ENCODE measurements around the gene ZNHIT6.
"Not testable (repeated sequence)": the region's sequence is repeated elsewhere in the genome, so short reads cannot be mapped to it uniquely, and the experiment has no call there.

ZNHIT6 gene, protein sequence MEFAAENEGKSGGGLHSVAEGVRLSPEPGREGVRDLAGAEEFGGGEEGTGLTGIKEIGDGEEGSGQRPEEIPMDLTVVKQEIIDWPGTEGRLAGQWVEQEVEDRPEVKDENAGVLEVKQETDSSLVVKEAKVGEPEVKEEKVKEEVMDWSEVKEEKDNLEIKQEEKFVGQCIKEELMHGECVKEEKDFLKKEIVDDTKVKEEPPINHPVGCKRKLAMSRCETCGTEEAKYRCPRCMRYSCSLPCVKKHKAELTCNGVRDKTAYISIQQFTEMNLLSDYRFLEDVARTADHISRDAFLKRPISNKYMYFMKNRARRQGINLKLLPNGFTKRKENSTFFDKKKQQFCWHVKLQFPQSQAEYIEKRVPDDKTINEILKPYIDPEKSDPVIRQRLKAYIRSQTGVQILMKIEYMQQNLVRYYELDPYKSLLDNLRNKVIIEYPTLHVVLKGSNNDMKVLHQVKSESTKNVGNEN

DNA sequence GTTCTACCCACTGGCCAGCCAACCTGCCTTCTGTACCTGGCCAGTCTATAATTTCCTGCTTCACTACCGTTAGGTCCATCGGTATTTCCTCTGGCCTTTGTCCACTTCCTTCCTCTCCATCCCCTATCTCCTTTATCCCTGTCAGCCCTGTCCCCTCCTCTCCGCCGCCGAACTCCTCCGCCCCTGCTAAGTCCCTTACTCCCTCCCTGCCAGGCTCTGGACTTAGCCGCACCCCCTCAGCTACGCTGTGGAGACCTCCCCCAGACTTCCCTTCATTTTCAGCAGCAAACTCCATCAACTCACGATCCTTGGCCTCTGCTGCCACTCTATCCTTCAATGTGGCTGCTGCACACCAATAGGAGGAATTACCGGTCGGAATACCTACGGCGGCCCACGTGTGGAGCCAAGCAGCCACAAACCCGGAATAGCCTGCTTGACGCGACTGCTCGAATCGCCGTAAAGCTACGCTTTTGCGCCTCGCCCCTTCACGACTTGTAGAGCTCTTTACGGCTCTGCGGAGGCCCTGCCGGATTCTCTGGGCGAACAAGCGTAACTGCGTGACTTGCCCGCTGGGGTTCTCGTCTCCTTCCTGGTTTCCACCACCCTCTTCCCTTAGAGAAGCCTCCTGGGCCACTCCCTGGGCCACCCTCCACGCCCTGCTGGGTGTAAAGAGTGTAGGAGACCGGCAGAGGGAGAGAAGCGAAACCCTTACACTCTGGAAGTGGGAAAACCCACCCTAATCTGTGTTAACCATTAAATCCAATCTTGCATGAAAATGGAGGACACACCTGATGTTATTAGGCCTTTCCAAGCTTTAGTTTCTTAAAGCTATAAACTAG lies at the start of gene ZNHIT6:
TSS of gene ZNHIT6 (minus strand) at position 444 of the 839 bp plus-strand sequence. CDS start at position 295, 149 bp downstream.
- DNase-seq (peak; percentile 80), ATAC-seq (peak; percentile 96)
- no peak within 1 kb of the TSS for H3K4me3 Mint-ChIP-seq
- H3K36me3 Mint-ChIP-seq (ENCODE audit: low read depth): peaks cover 27% of the 10 kb centered on the region
- no peak within 1 kb of the TSS for H3K27ac Mint-ChIP-seq
- H3K9me3 Mint-ChIP-seq: no peaks in the 10 kb centered on the region
- peaks cover 27% of the 10 kb centered on the region for H3K4me1 Mint-ChIP-seq
- no peaks in the 10 kb centered on the region for H3K27me3 Mint-ChIP-seq

DNA sequence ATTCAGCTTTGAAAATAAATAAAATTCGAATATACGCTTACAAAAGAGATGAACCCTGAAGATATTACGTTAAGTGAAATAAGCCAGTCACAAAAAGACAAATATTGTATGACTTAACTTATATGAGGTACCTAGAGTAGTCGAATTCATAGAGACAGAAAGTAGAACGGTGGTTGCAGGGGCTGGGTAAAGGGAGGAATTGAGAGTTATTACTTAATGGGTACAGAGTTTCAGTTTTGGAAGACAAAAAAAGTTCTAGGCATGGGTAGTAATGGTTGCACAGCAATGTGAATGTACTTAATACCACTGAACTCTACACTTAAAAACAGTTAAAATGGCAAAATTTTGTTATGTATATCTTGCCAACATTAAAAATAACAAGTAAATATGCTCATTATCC lies 48.6 kb upstream of the ZNHIT6 start:
- Mint-ChIP-seq H3K4me1 (no peaks in the 10 kb centered on the region), H3K9me3 (peaks cover 11% of the 10 kb centered on the region), H3K27ac (no peak overlapping the region), H3K4me3 (no peak overlapping the region), H3K27me3 (no peaks in the 10 kb centered on the region), H3K36me3 (ENCODE audit: low read depth) (no peaks in the 10 kb centered on the region)
- no peak for DNase-seq
- no peak for ATAC-seq

DNA sequence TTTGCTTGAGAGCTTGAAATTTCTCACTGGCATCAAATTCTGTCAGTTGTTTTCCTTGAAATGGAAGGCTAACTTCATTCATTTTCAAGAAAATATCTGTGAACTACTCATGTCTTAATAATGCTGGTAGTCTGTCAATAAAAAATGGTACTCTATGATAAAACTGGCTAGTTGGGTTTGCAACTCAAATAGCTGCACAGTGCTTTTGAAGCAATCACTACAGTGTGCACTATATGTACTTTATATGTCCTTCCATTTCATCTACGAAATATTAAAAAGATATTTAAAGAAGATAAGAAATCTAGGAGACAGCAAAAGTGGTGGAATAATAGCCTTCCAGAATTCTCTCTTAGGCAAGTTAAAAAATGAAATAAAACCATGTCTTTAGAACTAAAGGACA lies 39.9 kb upstream of the ZNHIT6 start:
- Mint-ChIP-seq H3K4me3 (no peak overlapping the region), H3K4me1 (no peaks in the 10 kb centered on the region), H3K27ac (no peak overlapping the region), H3K27me3 (peaks cover 2% of the 10 kb centered on the region), H3K36me3 (ENCODE audit: low read depth) (no peaks in the 10 kb centered on the region), H3K9me3 (no peaks in the 10 kb centered on the region)
- DNase-seq: no peak
- no peak for ATAC-seq

DNA sequence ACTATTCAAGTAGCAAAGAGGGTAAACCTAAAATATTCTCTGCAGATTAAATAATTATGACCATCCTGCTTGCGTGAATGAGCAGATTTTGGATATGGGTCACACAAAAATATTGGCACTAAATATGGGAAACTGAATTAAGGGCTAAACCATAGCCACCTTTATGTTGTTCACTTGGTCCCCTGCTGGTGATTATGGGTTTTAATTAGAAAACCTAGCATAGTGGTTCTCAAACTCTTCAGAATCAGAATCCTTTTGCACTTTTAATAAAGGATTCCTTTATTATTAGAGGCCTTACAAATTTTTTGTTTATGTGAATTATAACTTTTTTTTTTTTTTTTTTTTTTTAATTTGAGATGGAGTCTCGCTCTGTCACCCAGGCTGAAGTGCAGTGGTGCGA lies 38.5 kb upstream of the ZNHIT6 start:
- DNase-seq (no peak), ATAC-seq (no peak)
- H3K4me1 Mint-ChIP-seq: no peaks in the 10 kb centered on the region
- peaks cover 4% of the 10 kb centered on the region for H3K27me3 Mint-ChIP-seq
- H3K36me3 Mint-ChIP-seq (ENCODE audit: low read depth): no peaks in the 10 kb centered on the region
- H3K27ac Mint-ChIP-seq: no peak overlapping the region
- no peaks in the 10 kb centered on the region for H3K9me3 Mint-ChIP-seq
- H3K4me3 Mint-ChIP-seq: no peak overlapping the region

DNA sequence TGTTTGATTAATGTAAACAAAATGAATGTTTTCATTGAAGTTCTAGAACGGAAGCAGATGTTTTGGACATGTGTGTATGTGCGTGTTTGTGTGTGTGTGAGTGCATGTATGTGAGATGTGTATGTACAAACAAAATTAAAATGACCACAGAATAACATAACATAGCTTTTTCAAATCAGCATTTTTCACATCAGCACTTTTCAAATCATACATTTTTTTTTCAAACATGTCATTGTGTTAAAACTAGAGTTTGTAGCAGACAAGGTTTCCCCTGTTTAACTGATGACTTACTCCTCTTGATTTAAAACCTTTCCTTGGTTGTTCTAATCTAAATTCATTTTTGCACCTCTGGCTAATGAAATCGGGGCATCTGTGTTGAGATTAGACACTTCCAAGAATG lies 35.6 kb upstream of the ZNHIT6 start:
- peaks cover 7% of the 10 kb centered on the region for H3K27me3 Mint-ChIP-seq
- H3K4me1 Mint-ChIP-seq: no peaks in the 10 kb centered on the region
- no peak overlapping the region for H3K4me3 Mint-ChIP-seq
- no peaks in the 10 kb centered on the region for H3K36me3 Mint-ChIP-seq (ENCODE audit: low read depth)
- ATAC-seq (no peak), DNase-seq (no peak)
- no peak overlapping the region for H3K27ac Mint-ChIP-seq
- no peaks in the 10 kb centered on the region for H3K9me3 Mint-ChIP-seq

DNA sequence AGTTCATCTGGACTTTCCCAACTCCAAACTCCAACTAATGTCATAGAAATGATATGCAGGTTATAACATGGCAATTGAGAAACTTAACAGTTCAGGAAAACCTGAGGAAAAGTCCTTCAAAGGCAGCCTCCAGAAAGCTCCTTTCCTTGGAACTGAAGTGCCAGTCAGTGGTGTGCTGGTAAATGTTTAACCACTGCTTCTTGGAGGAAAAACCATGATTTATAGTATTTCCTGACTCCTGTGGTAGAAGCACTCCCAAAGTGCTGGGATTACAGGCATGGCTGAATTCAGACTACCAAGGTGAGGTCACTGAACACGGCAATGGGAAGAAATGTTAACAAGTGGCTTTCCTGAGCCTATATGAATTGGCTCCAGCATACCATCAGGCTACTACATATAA lies 26.7 kb upstream of the ZNHIT6 start:
- Mint-ChIP-seq H3K27me3 (peaks cover 2% of the 10 kb centered on the region), H3K9me3 (no peaks in the 10 kb centered on the region), H3K4me3 (no peak overlapping the region), H3K4me1 (no peaks in the 10 kb centered on the region), H3K27ac (no peak overlapping the region), H3K36me3 (ENCODE audit: low read depth) (no peaks in the 10 kb centered on the region)
- no peak for ATAC-seq
- DNase-seq: no peak

DNA sequence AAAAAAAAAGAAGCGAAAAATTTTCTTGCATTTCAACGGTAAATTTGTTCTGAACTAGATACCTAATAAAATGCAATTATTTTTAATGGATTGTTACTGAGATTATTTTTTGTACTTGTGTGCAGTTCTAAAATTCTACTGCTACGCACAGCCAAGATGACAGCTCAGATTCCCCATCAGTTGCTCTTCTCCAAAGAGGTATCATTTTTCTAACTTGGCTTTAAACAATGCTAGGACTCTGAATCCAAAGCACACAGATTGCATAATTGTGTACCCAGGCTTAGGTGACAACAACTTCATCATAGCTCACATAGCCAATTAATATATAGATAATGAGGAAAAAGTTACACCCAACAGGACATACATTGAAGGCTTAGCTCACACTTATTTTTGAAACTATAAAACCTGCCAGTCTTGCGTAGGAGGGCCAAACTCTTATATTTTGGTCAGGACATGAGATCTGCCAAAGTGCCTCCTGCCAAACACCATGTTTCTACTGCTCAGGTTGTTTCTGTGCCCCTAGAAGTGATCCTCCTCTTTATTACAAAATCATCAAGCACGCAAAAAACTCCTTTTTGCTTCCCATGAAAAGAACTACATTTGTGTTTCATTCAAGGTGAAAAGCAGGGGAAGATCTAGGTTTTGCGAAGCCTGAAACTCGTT lies 10.6 kb upstream of the ZNHIT6 start:
- ATAC-seq: no peak
- no peak overlapping the region for H3K27ac Mint-ChIP-seq

DNA sequence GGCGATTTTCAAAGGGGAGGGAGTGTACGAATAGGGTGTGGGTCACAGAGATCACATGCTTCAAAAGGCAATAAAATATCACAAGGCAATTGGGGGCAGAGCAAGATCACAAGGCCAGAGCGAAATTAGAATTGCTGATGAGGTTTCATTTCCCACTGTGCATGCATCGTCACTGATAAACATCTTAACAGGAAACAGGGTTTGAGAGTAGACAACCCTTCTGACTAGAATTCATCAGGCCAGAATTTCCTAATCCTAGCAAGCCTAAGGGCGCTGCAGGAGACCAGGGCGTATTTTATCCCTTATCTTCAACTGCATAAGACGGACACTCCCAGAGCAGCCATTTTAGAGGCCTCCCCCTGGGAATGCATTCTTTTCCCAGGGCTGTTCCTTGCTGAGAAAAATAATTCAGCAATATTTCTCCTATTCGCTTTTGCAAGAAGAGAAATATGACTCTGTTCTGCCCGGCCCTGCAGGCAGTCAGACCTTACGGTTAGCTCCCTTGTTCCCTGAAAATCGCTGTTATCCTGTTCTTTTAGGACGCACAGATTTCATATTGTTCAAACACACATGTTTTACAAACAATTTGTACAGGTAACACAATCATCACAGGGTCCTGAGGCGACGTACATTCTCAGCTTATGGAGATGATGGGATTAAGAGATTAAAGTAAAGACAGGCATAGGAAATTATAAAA lies 6.3 kb upstream of the ZNHIT6 start:
- ATAC-seq; DNase-seq; H3K4me3 Mint-ChIP-seq; H3K4me1 Mint-ChIP-seq; H3K36me3 Mint-ChIP-seq (ENCODE audit: low read depth); H3K27ac Mint-ChIP-seq: not testable (repeated sequence)
- Mint-ChIP-seq H3K27me3 (peaks cover 12% of the 10 kb centered on the region), H3K9me3 (peaks cover 19% of the 10 kb centered on the region)

More for the DNA sequence above, 10.6 kb upstream of the ZNHIT6 start:
- H3K9me3 Mint-ChIP-seq: peaks cover 35% of the 10 kb centered on the region
- no peak for DNase-seq
- H3K36me3 Mint-ChIP-seq (ENCODE audit: low read depth): peaks cover 5% of the 10 kb centered on the region
- H3K4me1 Mint-ChIP-seq: no peaks in the 10 kb centered on the region
- no peak overlapping the region for H3K4me3 Mint-ChIP-seq
- H3K27me3 Mint-ChIP-seq: peaks cover 17% of the 10 kb centered on the region

DNA sequence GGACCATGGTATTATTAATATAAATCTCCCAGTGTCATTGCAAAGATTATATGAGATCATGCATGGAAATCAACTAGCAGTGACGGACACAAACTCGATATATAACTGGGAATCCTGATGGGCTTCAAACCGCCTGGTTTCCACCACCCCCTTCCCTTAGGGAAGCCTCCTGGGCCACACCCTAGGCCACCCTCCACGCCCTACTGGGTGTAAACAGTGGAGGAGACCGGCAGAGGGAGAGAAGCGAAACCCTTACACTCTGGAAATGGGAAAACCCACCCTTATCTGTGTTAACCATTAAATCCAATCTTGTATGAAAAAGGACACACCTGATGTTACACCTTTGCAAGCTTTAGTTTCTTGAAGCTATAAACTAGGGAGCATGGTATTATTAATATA lies 595 bp upstream of the ZNHIT6 start:
- no peak overlapping the region for H3K4me3 Mint-ChIP-seq
- DNase-seq: no peak
- ATAC-seq: no peak
- peaks cover 21% of the 10 kb centered on the region for H3K36me3 Mint-ChIP-seq (ENCODE audit: low read depth)
- no peak overlapping the region for H3K27ac Mint-ChIP-seq
- no peaks in the 10 kb centered on the region for H3K27me3 Mint-ChIP-seq
- peaks cover 21% of the 10 kb centered on the region for H3K4me1 Mint-ChIP-seq
- no peaks in the 10 kb centered on the region for H3K9me3 Mint-ChIP-seq

DNA sequence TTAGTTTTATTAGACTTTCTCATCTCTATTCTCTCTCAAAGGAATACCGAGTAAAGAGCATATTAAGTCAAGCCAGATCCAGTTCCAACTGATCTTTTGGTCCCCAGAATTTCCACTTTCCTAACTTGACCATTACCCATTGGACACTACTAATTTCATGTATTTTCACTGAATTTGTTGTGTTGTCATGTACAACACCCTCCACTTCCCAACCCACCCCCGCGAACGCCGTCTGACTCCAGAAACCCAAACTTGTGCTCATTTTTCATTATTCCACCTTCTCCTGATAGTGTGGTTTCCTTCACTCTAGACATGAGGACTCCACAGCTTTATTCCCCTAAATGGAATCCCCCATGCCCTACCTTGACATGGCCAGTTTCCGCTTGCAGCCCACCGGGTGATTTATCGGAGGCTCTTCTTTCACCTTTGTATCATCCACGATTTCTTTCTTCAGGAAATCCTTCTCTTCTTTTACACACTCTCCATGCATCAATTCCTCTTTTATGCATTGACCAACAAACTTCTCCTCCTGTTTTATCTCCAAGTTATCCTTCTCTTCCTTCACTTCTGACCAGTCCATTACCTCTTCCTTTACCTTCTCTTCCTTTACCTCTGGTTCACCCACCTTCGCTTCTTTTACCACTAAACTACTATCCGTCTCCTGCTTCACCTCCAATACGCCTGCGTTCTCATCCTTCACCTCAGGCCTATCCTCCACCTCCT lies 805 bp downstream of the ZNHIT6 start:
- no peaks in the 10 kb centered on the region for H3K9me3 Mint-ChIP-seq
- ATAC-seq (no peak), DNase-seq (no peak)
- H3K27ac Mint-ChIP-seq: no peak overlapping the region
- H3K4me3 Mint-ChIP-seq: no peak overlapping the region
- H3K4me1 Mint-ChIP-seq: peaks cover 32% of the 10 kb centered on the region
- H3K27me3 Mint-ChIP-seq: no peaks in the 10 kb centered on the region
- peaks cover 31% of the 10 kb centered on the region for H3K36me3 Mint-ChIP-seq (ENCODE audit: low read depth)

DNA sequence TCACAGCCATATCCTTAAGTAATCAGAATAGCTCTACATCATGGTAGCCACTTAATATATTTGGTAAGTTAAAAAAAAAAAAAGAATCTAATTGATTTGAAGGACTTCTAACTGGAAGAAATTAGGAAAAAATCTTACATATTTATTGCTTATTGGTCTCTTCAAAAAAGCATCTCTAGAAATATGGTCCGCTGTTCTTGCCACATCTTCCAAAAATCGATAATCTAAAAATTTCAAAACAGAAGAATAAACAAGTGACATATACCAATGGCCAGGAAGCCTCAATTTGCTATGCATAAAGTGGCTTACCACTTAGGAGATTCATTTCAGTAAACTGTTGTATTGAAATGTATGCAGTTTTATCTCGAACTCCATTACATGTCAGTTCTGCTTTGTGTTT lies 2.3 kb downstream of the ZNHIT6 start:
- H3K4me3 Mint-ChIP-seq: no peak overlapping the region
- H3K9me3 Mint-ChIP-seq: no peaks in the 10 kb centered on the region
- H3K4me1 Mint-ChIP-seq: peaks cover 39% of the 10 kb centered on the region
- no peak overlapping the region for H3K27ac Mint-ChIP-seq
- H3K27me3 Mint-ChIP-seq: no peaks in the 10 kb centered on the region
- ATAC-seq (no peak), DNase-seq (no peak)
- peaks cover 44% of the 10 kb centered on the region for H3K36me3 Mint-ChIP-seq (ENCODE audit: low read depth)

DNA sequence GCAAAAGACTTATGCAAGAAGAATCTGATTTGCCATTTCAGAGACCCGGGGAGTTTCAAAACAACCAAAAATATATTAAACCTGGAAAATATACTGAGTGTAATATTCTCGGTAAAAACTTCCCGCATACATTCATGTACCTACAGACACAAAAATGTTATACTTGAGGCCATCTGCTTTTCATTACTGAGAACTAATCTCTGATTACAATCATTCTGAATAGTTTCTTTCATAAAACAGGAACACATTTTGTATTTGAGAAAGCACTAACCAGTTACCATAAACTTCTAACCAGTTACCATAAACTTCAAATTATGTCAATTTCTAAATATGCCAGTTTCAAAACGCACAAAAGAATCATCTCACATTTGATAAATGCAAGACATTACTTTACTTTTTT lies 7.8 kb downstream of the ZNHIT6 start:
- Mint-ChIP-seq H3K4me1 (peaks cover 35% of the 10 kb centered on the region), H3K36me3 (ENCODE audit: low read depth) (peaks cover 68% of the 10 kb centered on the region), H3K9me3 (no peaks in the 10 kb centered on the region), H3K4me3 (no peak overlapping the region), H3K27ac (no peak overlapping the region), H3K27me3 (no peaks in the 10 kb centered on the region)
- no peak for ATAC-seq
- DNase-seq: no peak

DNA sequence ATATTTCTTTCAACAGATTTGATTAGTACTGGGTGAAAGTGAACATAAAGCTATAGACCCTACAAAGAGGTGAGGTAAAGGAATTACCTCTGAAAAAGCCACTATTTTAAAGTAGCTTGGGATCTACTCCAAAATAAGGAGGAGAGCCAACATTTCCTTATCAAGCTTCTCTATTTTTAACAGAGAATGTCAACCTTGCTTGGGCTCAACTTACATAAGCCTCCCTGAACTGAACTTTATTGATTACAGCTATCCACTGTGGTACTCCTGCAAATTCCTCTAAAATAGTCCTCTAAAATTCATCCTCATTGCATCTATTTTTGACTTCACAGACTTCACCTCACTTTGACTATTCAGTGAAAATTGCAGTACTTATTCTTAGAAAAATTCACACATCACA lies 10.3 kb downstream of the ZNHIT6 start:
- DNase-seq: no peak
- H3K4me1 Mint-ChIP-seq: peaks cover 16% of the 10 kb centered on the region
- no peaks in the 10 kb centered on the region for H3K9me3 Mint-ChIP-seq
- peaks cover 60% of the 10 kb centered on the region for H3K36me3 Mint-ChIP-seq (ENCODE audit: low read depth)
- H3K27me3 Mint-ChIP-seq: no peaks in the 10 kb centered on the region
- no peak overlapping the region for H3K27ac Mint-ChIP-seq
- H3K4me3 Mint-ChIP-seq: no peak overlapping the region
- ATAC-seq: no peak
